Activated CD4-positive, alpha-beta T cell treated with anti-CD3 and anti-CD28 coated beads, Interleukin-2, amount 50 U/mL, for 48 hours (primary cell): ENCODE measurements around the gene RPL3.

ENCODE experiments used
- DNase-seq, 2 experiments: peaks; one replicate each; pipeline ENCODE4 v3.0.0-alpha.2; 2020

RPL3 gene

GRCh38 chr22:39279170-39279850 is 40.1 kb downstream of the RPL3 start:
- no peak for DNase-seq

GRCh38 chr22:39278040-39278439 is 41.4 kb downstream of the RPL3 start:
- no peak for DNase-seq

GRCh38 chr22:39277142-39277607 is 42.2 kb downstream of the RPL3 start:
- no peak for DNase-seq

GRCh38 chr22:39276440-39277141 is 42.8 kb downstream of the RPL3 start:
- no peak for DNase-seq

GRCh38 chr22:39275814-39276439 is 43.5 kb downstream of the RPL3 start:
- no peak for DNase-seq

- no peak for DNase-seq
Measured at GRCh38 chr22:39273950-39274887, 45.2 kb downstream of the RPL3 start.

- DNase-seq, result no peak
Measured at GRCh38 chr22:39270792-39271191, 48.6 kb downstream of the RPL3 start.

- no peak for DNase-seq
Measured at GRCh38 chr22:39270280-39270679, 49.1 kb downstream of the RPL3 start.

GRCh38 chr22:39269095-39269790 is 50.2 kb downstream of the RPL3 start:
- DNase-seq, result no peak

- no peak for DNase-seq
Measured at GRCh38 chr22:39268645-39269044, 50.8 kb downstream of the RPL3 start.

GRCh38 chr22:39267974-39268373 is 51.4 kb downstream of the RPL3 start:
- DNase-seq, result no peak

- peak; percentile 66 to 77 for DNase-seq
Measured at GRCh38 chr22:39266398-39267030, 52.9 kb downstream of the RPL3 start.

GRCh38 chr22:39265143-39265886 is 54.1 kb downstream of the RPL3 start:
- DNase-seq, result no peak

- no peak for DNase-seq
Measured at GRCh38 chr22:39264349-39265038, 54.9 kb downstream of the RPL3 start.

GRCh38 chr22:39263626-39264348 is 55.6 kb downstream of the RPL3 start:
- DNase-seq, result no peak
